Stimulated activated CD8-positive, alpha-beta memory T cell treated with anti-CD3 and anti-CD28 coated beads, Interleukin-15, amount 100 ng/mL, for 24 hours (primary cell): ENCODE results near the gene SNX12.

Source experiments
- DNase-seq: peaks from one replicate; pipeline ENCODE4 v3.0.0-alpha.2; 2020; ENCODE audit warnings: low read depth

The SNX12 gene

GRCh38 chrX:71068044-71068918, at the start of gene SNX12:
Gene SNX12, minus strand, starts transcription at chrX:71068334. Its CDS starts 28 bp downstream, at chrX:71068306.
- DNase-seq: peak; percentile 56

DNA sequence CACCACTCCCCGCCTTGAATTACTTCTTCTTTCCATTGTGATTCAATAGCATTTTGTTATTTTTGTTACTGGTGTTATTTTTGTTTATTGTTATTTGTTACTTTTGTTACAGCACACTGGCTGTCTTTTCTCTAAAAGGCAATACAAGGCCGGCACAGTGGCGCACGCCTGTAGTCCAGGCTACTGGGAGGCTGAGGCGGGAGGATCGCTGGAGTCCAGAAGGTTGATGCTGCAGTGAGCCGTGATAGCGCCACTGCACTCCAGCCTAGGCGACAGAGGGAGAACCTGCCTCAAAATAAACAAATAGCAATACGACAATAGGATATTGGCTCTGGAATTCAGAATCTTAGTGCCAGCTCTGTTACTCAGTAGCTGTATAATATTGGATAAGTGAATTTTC, 49.2 kb upstream of the SNX12 start:
- DNase-seq: no peak

DNA sequence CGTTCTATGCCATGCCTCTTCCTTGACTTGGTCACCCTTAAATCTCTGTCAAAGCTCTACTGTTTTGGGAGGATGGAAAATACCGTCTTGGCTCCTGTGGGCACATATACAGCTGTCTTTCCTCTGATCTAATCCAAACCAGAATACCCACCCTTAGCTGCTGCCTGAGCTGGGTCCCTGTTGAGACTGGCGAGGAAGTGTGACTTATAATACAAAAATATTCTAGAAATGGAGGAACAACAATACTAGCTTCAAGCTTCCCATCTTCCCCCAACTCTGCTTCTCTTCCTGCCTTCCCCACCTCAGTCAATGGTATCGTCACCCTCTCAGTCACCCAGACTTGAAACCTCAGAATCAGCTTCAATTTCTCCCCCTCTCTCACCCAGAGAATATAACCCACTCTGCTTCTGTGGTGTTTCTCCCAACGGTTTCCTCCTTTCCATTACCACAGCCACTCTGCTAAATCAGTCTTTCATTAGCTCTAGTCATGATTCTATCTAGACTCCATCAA, 43.8 kb upstream of the SNX12 start:
- no peak for DNase-seq

GRCh38 chrX:71111141-71111843, 43.2 kb upstream of the SNX12 start, which contains the start of gene IL2RG:
Gene IL2RG, minus strand, starts transcription at chrX:71111577. Its CDS starts 38 bp downstream, at chrX:71111539.
- no peak for DNase-seq

- no peak for DNase-seq
Observed at GRCh38 chrX:71109051-71109450, 40.9 kb upstream of the SNX12 start.

GRCh38 chrX:71107762-71108360, 39.7 kb upstream of the SNX12 start:
- no peak for DNase-seq

GRCh38 chrX:71107245-71107644, 39.1 kb upstream of the SNX12 start:
- DNase-seq: no peak

GRCh38 chrX:71106427-71106826, 38.3 kb upstream of the SNX12 start, which contains the start of gene CXorf65:
Gene CXorf65, minus strand, starts transcription at chrX:71106740. Its CDS starts 184 bp downstream, at chrX:71106556.
- DNase-seq: no peak

- no peak for DNase-seq
Observed at GRCh38 chrX:71105628-71106027, 37.5 kb upstream of the SNX12 start.

DNA sequence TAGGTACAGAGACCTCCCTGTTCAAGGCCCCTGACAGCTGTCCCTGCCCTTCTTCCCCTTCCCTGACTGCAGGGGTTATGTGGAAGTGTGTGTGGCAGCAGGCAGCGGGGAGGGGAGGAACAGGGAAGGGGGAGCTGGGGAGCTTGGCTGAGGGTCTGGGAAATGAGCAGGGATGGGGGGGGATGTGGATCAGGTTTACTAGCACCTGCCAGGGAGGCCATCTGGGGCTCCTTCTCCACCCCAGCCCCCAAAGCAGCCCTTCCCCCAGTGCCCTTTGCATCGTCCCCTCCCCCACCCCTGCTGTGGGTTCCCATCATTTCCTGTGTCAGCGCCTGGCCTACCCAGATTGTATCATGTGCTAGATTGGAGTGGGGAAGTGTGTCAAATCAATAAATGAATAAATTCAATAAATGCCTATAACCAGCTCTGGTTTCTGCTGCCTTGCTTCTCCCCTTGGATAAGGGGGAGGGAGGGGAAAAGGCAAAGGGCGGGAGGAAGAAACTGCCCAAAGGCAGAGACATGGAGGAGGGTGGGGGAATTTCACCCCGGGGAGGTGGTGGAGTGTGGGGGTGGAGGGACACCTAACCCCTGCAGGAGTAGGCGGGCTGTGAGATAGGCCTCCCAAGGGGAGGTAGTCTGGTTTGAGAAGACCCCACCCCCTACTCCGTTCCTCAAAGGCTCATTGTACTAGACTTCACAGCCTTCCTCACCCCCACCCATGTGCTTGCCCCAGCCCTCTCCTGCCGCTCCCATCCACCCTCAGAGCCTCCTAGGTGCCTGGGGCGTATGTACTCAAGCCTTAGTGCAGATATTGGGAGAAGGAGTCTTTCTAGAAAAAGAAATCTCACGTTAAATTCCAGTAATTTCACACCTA, 35.2 kb upstream of the SNX12 start:
- DNase-seq: no peak

- DNase-seq: no peak
Observed at GRCh38 chrX:71102292-71102691, 34.2 kb upstream of the SNX12 start.

GRCh38 chrX:71100581-71101505, 32.7 kb upstream of the SNX12 start:
- no peak for DNase-seq

DNA sequence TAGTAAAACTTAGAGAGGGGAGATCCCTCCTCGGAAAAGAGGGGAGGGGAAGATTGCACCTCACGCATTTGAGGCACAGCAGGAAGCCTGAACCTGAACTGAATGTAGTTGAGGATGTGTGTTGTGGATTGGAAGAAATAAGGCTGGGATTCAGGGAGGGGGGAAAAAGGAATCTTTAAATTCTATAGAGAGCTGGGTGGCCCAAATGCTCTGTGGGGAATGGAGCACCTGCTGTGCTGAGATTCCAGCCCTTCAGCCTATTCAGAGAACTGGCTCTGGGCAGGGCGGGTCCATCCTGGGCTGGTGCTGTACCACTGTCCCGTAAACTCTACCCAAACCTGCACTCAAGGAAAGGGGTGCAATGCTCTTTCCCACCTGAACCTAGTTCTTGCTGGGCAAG, 31.6 kb upstream of the SNX12 start:
- DNase-seq: no peak

GRCh38 chrX:71098951-71099506, 30.9 kb upstream of the SNX12 start:
- no peak for DNase-seq

GRCh38 chrX:71098302-71098701, 30.2 kb upstream of the SNX12 start:
- DNase-seq: no peak

GRCh38 chrX:71096760-71097032, 28.6 kb upstream of the SNX12 start:
- no peak for DNase-seq

DNA sequence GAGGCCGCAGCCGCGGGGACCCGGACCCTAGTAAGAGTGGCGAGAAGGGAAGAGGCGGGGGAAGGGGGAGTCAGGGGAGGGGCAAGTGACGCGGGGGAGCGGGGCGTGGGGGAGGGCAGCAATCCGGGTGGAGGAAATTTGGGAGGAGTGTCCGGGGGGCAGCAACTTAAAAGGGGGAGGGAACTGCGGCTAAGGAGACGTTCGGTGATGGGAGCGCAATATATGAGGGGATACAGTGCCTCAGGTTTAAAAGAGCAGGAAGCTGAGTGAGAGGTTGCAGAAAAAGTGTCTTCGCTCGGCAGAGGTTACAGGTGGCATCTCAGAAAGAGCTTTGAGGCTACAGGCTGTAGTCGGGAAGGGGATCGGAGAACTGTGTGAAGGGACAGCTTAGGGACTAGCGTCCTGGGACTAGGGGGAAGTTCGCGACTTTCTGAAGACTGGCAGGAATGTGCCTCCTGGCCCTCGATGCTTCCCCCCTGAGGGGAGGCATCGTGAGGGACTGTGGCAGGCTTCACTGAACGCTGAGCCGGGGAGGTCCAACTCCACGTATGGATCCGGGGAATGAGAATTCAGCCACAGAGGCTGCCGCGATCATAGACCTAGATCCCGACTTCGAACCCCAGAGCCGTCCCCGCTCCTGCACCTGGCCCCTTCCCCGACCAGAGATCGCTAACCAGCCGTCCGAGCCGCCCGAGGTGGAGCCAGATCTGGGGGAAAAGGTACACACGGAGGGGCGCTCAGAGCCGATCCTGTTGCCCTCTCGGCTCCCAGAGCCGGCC, 28.0 kb upstream of the SNX12 start:
- DNase-seq: no peak

DNA sequence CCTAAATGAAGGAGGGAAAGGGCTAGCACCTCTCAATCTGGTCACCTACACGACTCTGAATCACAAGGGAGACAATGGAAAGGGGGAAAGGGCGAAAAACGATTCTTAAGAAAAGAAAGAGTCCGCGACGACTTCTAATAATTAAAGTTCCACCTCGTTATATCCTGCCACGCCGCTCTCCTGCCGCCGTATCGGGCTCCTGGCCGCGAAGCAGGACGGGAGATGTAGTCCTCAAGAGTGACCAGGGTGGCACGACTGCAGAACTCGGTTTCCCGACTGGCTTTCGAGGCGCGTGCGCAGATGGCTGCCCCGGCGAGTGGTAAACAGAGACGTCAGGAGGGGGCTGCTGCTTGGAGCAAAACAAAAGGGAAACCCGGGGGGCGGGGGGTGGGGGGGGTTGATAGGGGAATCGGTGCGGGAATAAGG, 27.4 kb upstream of the SNX12 start, which contains the start of gene FOXO4:
FOXO4 (plus strand) TSS at position 297 of the 426 bp plus-strand sequence. CDS start 678 bp downstream, outside the sequence.
- peak; percentile 55 for DNase-seq

DNA sequence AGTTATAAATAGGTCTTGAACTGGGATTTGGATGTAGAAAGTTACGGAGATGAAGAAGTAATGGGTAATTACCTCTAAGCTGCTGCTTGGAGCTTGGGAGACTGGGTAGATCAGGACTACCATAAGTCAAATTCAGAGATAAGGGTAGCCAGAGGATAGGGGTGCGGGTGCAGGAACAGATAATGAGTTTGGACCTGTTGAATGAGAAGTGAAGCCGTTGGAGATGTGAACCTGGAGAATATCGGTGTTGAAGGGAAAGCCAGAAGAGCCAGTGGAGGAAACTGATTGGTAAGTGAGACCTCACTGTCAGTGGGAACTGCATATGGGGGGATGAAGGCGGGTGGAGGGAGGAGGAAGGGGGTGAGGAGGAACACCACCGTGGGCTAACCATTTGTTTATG, 26.9 kb upstream of the SNX12 start:
- no peak for DNase-seq
